Endothelial cell of umbilical vein (primary cell): ENCODE data around the gene SCIMP. TPM values are rescaled to one million over a fixed set of nuclear protein-coding genes. Genes with fewer than 3 reads are reported as not detected.

ENCODE experiments used
- BruUV-seq: library from RNA; stranded (reverse); fragments of 400-500 nt; replicated peaks from 2 replicates; lab custom pipeline; 2021; lab: Mats Ljungman, UMichigan
- CTCF ChIA-PET: fragments of 300-600, 350-600 bp; sonication (Branson Sonifier 250); formaldehyde crosslinking; loops from one replicate; lab custom pipeline; 2021; ENCODE audit warnings: antibody characterized with exemption, inconsistent platforms; lab: Charles Lee
- POLR2A ChIA-PET: fragments of 300-600, 350-600 bp; sonication (Branson Sonifier 250); formaldehyde crosslinking; loops from one replicate; lab custom pipeline; 2021; ENCODE audit warnings: antibody characterized with exemption, inconsistent platforms; lab: Charles Lee
- DNase-seq: peaks from one replicate; pipeline ENCODE4 v3.0.0-alpha.2; 2011; ENCODE audit warnings: low read depth, low spot score
- FAIRE-seq: peaks from 2 replicates; lab custom pipeline; 2011; peaks lifted over from hg19 to GRCh38; lab: Jason Lieb, UNC
- H2AFZ ChIP-seq: 2 replicates; pipeline ENCODE4 v1.6.0; 2012; ENCODE audit warnings: low read depth, low read length, control low read depth, inconsistent platforms
- H3K27ac ChIP-seq: 2 replicates; pipeline ENCODE4 v1.5.1; 2011; ENCODE audit warnings: low read depth, mild to moderate bottlenecking, control low read depth, low read length, moderate library complexity; ENCODE audit not compliant: insufficient read depth
- H3K27me3 ChIP-seq, 2 experiments: 2 replicates each; pipeline versions ENCODE4 v1.6.0 to v1.6.1; 2011; ENCODE audit warnings: low read length in 2 of 2, mixed read lengths in 1 of 2; ENCODE audit not compliant: control insufficient read depth in 2 of 2, insufficient read depth in 2 of 2
- H3K36me3 ChIP-seq, 2 experiments: 2 replicates in 1 of 2; 3 replicates in 1 of 2; pipeline ENCODE4 v1.5.1; 2011; ENCODE audit warnings: low read length in 2 of 2, mild to moderate bottlenecking in 1 of 2, moderate library complexity in 1 of 2; ENCODE audit not compliant: control insufficient read depth in 2 of 2, insufficient read depth in 2 of 2; ENCODE audit errors: extremely low read depth in 1 of 2
- H3K4me1 ChIP-seq: 3 replicates; pipeline ENCODE4 v1.5.1; 2011; ENCODE audit warnings: mild to moderate bottlenecking, low read length; ENCODE audit not compliant: control insufficient read depth, insufficient read depth; ENCODE audit errors: extremely low read depth
- H3K4me2 ChIP-seq: 2 replicates; pipeline ENCODE4 v1.6.1; 2011; ENCODE audit warnings: low read length, control low read depth, mixed read lengths; ENCODE audit not compliant: insufficient read depth
- H3K4me3 ChIP-seq, 3 experiments: fragments of 200-600 bp in 1 of 3; sonication (generic), shearing (Covaris generic) in 1 of 3; replicated peaks in 1 of 3; 2 replicates each; pipeline ENCODE4 v1.5.1; 2011 to 2016; ENCODE audit warnings: control low read depth in 3 of 3, low read length in 3 of 3, mild to moderate bottlenecking in 2 of 3, inconsistent platforms in 1 of 3, low read depth in 1 of 3, moderate library complexity in 1 of 3; ENCODE audit not compliant: insufficient read depth in 1 of 3
- H3K79me2 ChIP-seq: 2 replicates; pipeline ENCODE4 v1.6.0; 2012; ENCODE audit warnings: low read length, inconsistent platforms; ENCODE audit not compliant: control insufficient read depth, insufficient read depth
- H3K9ac ChIP-seq: replicated peaks from 2 replicates; pipeline ENCODE3; 2011; ENCODE audit warnings: low read length, control low read depth; ENCODE audit not compliant: insufficient read depth; ENCODE audit errors: extremely low read depth
- H3K9me1 ChIP-seq: replicated peaks from 3 replicates; pipeline ENCODE4 v1.6.0; 2011; ENCODE audit warnings: mild to moderate bottlenecking, low read length; ENCODE audit not compliant: control insufficient read depth, insufficient read depth; ENCODE audit errors: extremely low read depth
- H3K9me3 ChIP-seq: replicated peaks from 2 replicates; pipeline ENCODE4 v1.5.1; 2012; ENCODE audit warnings: low read length, inconsistent platforms; ENCODE audit not compliant: control insufficient read depth, insufficient read depth
- H4K20me1 ChIP-seq: replicated peaks from 2 replicates; pipeline ENCODE3; 2011; ENCODE audit warnings: mild to moderate bottlenecking, low read length; ENCODE audit not compliant: control insufficient read depth, insufficient read depth; ENCODE audit errors: extremely low read depth
- EZH2 ChIP-seq: IDR thresholded peaks from 2 replicates; pipeline ENCODE4 v1.6.1; 2012; ENCODE audit warnings: borderline replicate concordance, low read depth, mild to moderate bottlenecking, moderate library complexity, low read length, inconsistent platforms; ENCODE audit not compliant: severe bottlenecking
- FOS ChIP-seq: IDR thresholded peaks from 2 replicates; pipeline ENCODE4 v1.6.1; 2011; ENCODE audit warnings: mild to moderate bottlenecking, low read length, moderate library complexity, borderline replicate concordance; ENCODE audit not compliant: insufficient read depth
- GATA2 ChIP-seq: IDR thresholded peaks from 2 replicates; pipeline ENCODE4 v1.7.0; 2011; ENCODE audit warnings: low read depth, mild to moderate bottlenecking, moderate library complexity, mixed read lengths, low read length; ENCODE audit not compliant: insufficient read length, insufficient read depth
- JUN ChIP-seq: IDR thresholded peaks from 2 replicates; pipeline ENCODE4 v1.6.1; 2011; ENCODE audit warnings: borderline replicate concordance, low read depth; ENCODE audit not compliant: insufficient read length, insufficient read depth
- MYC ChIP-seq: IDR thresholded peaks from one replicate; pipeline ENCODE4 v1.6.1; 2011; ENCODE audit warnings: mild to moderate bottlenecking, low read depth, low read length
- POLR2A ChIP-seq: IDR thresholded peaks from 2 replicates; pipeline ENCODE4 v1.6.1; 2012; ENCODE audit warnings: low read depth, mild to moderate bottlenecking, control low read depth, low read length
- POLR2AphosphoS5 ChIP-seq: IDR thresholded peaks from 2 replicates; pipeline ENCODE4 v1.6.1; 2012; ENCODE audit warnings: low read depth, mild to moderate bottlenecking, control low read depth, low read length, moderate library complexity; ENCODE audit not compliant: insufficient read depth
- dilution Hi-C: fragments of 300-500 bp; cut with MboI; formaldehyde crosslinking; loops from one replicate; pipeline ENCODE4 v1.15.0; 2019; ENCODE audit warnings: low sequenced_read_pairs; ENCODE audit not compliant: extremely low pct_ligation_motif_present
- intact Hi-C: fragments of 100-400 bp; cut with micrococcal nuclease; formaldehyde crosslinking; loops from one replicate; pipeline ENCODE4 v1.10.0; 2022
- polyA plus RNA-seq, 4 experiments: library from polyadenylated mRNA; depleted of rRNA in 3 of 4; stranded (reverse) in 3 of 4; unstranded in 1 of 4; fragments of >200 nt; gene quantifications; 2 replicates each; pipeline versions ENCODE4 v1.2.1 to v1.2.3, GENCODE V29; 2011 to 2012; ENCODE audit warnings: missing spikeins in 1 of 4
- total RNA-seq: library from RNA; stranded (reverse); gene quantifications from 2 replicates; pipeline ENCODE4 v1.2.3, GENCODE V29; 2021
- TF ChIP-seq, protein P1 (sequence below): IDR thresholded peaks from 2 replicates; pipeline ENCODE4 v1.6.1; 2011; ENCODE audit not compliant: insufficient read depth, insufficient read length
- TF ChIP-seq, protein P2 (sequence below), 2 donors: IDR thresholded peaks; 1 replicate in 1 of 2; 2 replicates in 1 of 2; pipeline ENCODE4 v1.5.1; 2011; ENCODE audit warnings: low read length in 2 of 2, mild to moderate bottlenecking in 2 of 2, moderate library complexity in 2 of 2, control low read depth in 1 of 2, inconsistent platforms in 1 of 2, low read depth in 1 of 2; ENCODE audit not compliant: insufficient read depth in 1 of 2; ENCODE audit errors: extremely low read depth in 1 of 2

The SCIMP gene
- total and polyA plus RNA-seq, 2 donors (not counting 3 experiments of a cell fraction or from before 2014, with no cell fraction given) = not detected

DNA sequence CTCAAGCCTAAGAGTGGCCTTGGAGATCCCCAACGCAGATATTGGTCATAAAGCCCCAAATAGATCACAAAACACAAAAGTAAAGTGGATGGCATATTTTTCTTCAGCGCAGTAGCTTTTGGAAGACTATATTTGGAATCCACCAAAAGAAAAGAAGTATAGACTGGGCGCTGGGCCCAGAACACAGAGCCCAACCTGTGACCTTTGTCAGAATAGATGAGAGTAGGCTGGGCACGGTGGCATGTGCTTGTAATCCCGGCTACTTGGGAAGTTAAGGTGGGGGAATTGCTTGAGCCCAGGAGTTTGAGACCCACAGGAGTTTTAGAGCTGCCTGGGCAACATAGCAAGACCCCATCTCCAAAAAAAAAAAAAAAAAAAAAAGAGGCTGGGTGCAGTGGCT is 14.6 kb downstream of the SCIMP start:
- Histone ChIP-seq H3K27me3 (no peaks in the 10 kb centered on the region), H3K4me3 (no peak overlapping the region), H3K9me1 (no peaks in the 10 kb centered on the region), H4K20me1 (no peaks in the 10 kb centered on the region), H3K27ac (no peak overlapping the region), H3K79me2 (no peaks in the 10 kb centered on the region), H3K9ac (no peak overlapping the region), H3K4me1 (no peaks in the 10 kb centered on the region), H2AFZ (no peak overlapping the region), H3K36me3 (no peaks in the 10 kb centered on the region), H3K4me2 (no peak overlapping the region), H3K9me3 (no peaks in the 10 kb centered on the region)
- CTCF ChIA-PET = no interaction called here
- TF ChIP-seq FOS (no peak), MYC (no peak), POLR2AphosphoS5 (no peak)
- TF ChIP-seq, protein P1, sequence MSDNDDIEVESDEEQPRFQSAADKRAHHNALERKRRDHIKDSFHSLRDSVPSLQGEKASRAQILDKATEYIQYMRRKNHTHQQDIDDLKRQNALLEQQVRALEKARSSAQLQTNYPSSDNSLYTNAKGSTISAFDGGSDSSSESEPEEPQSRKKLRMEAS = no peak
- FAIRE-seq = no peak
- dilution Hi-C loops = no loop called here
- DNase-seq = no peak
- POLR2A ChIA-PET = no interaction called here
- no TSS peak for BruUV-seq
- intact Hi-C loops = no loop called here

DNA sequence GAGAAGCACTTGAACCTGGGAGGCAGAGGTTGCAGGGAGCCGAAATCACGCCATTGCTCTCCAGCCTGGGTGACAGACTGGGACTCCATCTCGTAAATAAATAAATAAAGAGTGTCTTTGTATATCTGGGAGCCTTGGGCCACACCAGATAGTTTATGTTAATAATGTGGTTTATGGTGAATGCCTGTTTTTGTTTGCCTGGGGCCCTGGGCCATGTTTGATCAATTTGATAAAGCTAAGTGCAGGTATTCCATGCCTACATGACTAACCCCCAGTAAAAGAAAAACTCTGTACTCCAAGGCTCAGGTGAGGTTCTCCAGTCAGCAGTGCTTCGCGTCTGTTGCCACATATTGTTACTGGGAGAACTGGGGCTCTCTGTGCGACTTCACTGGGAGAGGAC is 15.1 kb downstream of the SCIMP start:
- Histone ChIP-seq H3K36me3 (no peaks in the 10 kb centered on the region), H3K4me3 (no peak overlapping the region), H3K9ac (no peak overlapping the region), H3K4me2 (no peak overlapping the region), H3K27ac (no peak overlapping the region), H3K4me1 (no peaks in the 10 kb centered on the region), H2AFZ (no peak overlapping the region), H3K79me2 (no peaks in the 10 kb centered on the region), H3K27me3 (no peaks in the 10 kb centered on the region), H3K9me1 (no peaks in the 10 kb centered on the region), H4K20me1 (no peaks in the 10 kb centered on the region), H3K9me3 (no peaks in the 10 kb centered on the region)
- TF ChIP-seq POLR2AphosphoS5 = no peak
- no peak for TF ChIP-seq EZH2
- TF ChIP-seq POLR2A = no peak
- no peak for TF ChIP-seq GATA2
- TF ChIP-seq, protein P2, sequence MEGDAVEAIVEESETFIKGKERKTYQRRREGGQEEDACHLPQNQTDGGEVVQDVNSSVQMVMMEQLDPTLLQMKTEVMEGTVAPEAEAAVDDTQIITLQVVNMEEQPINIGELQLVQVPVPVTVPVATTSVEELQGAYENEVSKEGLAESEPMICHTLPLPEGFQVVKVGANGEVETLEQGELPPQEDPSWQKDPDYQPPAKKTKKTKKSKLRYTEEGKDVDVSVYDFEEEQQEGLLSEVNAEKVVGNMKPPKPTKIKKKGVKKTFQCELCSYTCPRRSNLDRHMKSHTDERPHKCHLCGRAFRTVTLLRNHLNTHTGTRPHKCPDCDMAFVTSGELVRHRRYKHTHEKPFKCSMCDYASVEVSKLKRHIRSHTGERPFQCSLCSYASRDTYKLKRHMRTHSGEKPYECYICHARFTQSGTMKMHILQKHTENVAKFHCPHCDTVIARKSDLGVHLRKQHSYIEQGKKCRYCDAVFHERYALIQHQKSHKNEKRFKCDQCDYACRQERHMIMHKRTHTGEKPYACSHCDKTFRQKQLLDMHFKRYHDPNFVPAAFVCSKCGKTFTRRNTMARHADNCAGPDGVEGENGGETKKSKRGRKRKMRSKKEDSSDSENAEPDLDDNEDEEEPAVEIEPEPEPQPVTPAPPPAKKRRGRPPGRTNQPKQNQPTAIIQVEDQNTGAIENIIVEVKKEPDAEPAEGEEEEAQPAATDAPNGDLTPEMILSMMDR (IDR thresholded peaks at IDR 0.05; ENCODE audit: extremely low read depth in 1 of 2, insufficient read depth in 1 of 2, low read depth in 1 of 2, low read length in 2 of 2) = no peak
- no peak for TF ChIP-seq MYC
- TF ChIP-seq FOS = no peak
- TF ChIP-seq, protein P1 = no peak
- no peak for TF ChIP-seq JUN
- CTCF ChIA-PET = no interaction called here
- intact Hi-C loops (no loop called here), dilution Hi-C loops (no loop called here)
- no peak for DNase-seq
- POLR2A ChIA-PET = no interaction called here
- no TSS peak for BruUV-seq
- FAIRE-seq = no peak
